A673 (cell line): ENCODE data around the gene OR14K1.

Source experiments
- EZH2 ChIP-seq: fragments of 200-600 bp; sonication (generic); IDR thresholded peaks from 2 replicates; pipeline ENCODE4 v1.6.1; 2017; ENCODE audit warnings: borderline replicate concordance, low read depth, mild to moderate bottlenecking, mixed read lengths, antibody characterized with exemption, low read length; ENCODE audit not compliant: poor library complexity, severe bottlenecking
- TF ChIP-seq, protein P1 (sequence below): fragments of 300-800, 200-600 bp; sonication (generic); conservative IDR thresholded peaks from 2 replicates; pipeline ENCODE4 v1.5.1; 2017; ENCODE audit warnings: low read depth, mild to moderate bottlenecking, antibody characterized with exemption, low read length, moderate library complexity, mixed read lengths

GRCh38 chr1:247721222-247721621 lies 17.2 kb upstream of the OR14K1 start:
- TF ChIP-seq, protein P1, sequence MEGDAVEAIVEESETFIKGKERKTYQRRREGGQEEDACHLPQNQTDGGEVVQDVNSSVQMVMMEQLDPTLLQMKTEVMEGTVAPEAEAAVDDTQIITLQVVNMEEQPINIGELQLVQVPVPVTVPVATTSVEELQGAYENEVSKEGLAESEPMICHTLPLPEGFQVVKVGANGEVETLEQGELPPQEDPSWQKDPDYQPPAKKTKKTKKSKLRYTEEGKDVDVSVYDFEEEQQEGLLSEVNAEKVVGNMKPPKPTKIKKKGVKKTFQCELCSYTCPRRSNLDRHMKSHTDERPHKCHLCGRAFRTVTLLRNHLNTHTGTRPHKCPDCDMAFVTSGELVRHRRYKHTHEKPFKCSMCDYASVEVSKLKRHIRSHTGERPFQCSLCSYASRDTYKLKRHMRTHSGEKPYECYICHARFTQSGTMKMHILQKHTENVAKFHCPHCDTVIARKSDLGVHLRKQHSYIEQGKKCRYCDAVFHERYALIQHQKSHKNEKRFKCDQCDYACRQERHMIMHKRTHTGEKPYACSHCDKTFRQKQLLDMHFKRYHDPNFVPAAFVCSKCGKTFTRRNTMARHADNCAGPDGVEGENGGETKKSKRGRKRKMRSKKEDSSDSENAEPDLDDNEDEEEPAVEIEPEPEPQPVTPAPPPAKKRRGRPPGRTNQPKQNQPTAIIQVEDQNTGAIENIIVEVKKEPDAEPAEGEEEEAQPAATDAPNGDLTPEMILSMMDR: no peak
- TF ChIP-seq EZH2: no peak
